Stomach smooth muscle (tissue), 2 donors: ENCODE measurements around the gene LTA4H.

Source experiments
- H3K27ac ChIP-seq: one replicate; pipeline ENCODE4 v1.7.0; 2013; ENCODE audit warnings: mild to moderate bottlenecking, low read length, inconsistent platforms
- H3K27me3 ChIP-seq, 2 donors: one replicate each; pipeline ENCODE4 v1.7.0; 2013; ENCODE audit warnings: low read length in 2 of 2; ENCODE audit not compliant: insufficient read depth in 2 of 2, control insufficient read depth in 1 of 2
- H3K36me3 ChIP-seq, 2 donors: one replicate each; pipeline ENCODE4 v1.7.0; 2013; ENCODE audit warnings: low read length in 2 of 2; ENCODE audit not compliant: control insufficient read depth in 2 of 2, insufficient read depth in 2 of 2
- H3K4me1 ChIP-seq: one replicate; pipeline ENCODE4 v1.7.0; 2013; ENCODE audit warnings: low read length; ENCODE audit not compliant: control insufficient read depth, insufficient read depth
- H3K4me3 ChIP-seq, 2 donors: one replicate each; pipeline ENCODE4 v1.7.0; 2013; ENCODE audit warnings: low read length in 2 of 2
- H3K9ac ChIP-seq, 2 donors: one replicate each; pipeline ENCODE4 v1.7.0; 2013; ENCODE audit warnings: low read length in 2 of 2, mild to moderate bottlenecking in 1 of 2
- H3K9me3 ChIP-seq, 2 donors: one replicate each; pipeline ENCODE4 v1.7.0; 2013; ENCODE audit warnings: low read length in 2 of 2; ENCODE audit not compliant: control insufficient read depth in 2 of 2
- donor health status: healthy.
- donor health status: Pancreatic carcinoma.

The LTA4H gene

GRCh38 chr12:95951515-95951914, 83.9 kb downstream of the LTA4H start:
- Histone ChIP-seq H3K36me3 (no peaks in the 10 kb centered on the region), H3K27me3 (no peaks in the 10 kb centered on the region), H3K4me3 (no peak overlapping the region), H3K9ac (no peak overlapping the region), H3K9me3 (no peaks in the 10 kb centered on the region), H3K27ac (no peak overlapping the region), H3K4me1 (no peaks in the 10 kb centered on the region)
